Measurements from ENCODE around the gene EYS. TPM values are rescaled to one million over a fixed set of nuclear protein-coding genes. Genes with fewer than 3 reads are reported as not detected.

The EYS gene
- total and polyA plus RNA-seq, 2 of the 13 experiments (the other 11 are each of a cell fraction or from before 2014, with no cell fraction given) = 0.04 to 0.07 TPM

DNA sequence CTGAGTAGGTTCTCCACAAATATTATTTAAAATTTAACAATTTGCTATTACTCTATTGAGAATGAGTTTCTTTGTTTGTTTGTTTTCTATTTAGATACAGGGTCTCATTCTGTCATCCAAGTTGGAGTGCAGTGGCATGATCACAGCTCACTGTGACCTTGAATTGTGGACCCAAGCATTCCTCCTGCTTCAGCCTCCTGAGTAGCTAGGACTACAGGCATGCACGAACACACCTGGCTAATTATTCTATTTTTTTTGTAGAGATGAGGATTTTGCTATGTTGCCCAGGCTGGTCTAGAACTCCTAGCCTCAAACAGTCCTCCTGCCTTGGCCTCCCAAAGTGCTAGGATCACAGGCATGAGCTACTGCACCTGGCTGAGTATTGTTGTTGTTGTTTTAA lies 1949.2 kb downstream of the EYS start (continued):
- TF ChIP-seq ZNF296 (CRISPR knock-in tag; conservative IDR thresholded peaks at IDR 0.05) (no peak), SRY (CRISPR knock-in tag; IDR thresholded peaks at IDR 0.05) (no peak), FOXP1 (IDR thresholded peaks at IDR 0.05) (no peak), FOXP1 (CRISPR knock-in tag; IDR thresholded peaks at IDR 0.05) (peak; percentile 23; the same call in 1 of the 2 replicates), ASH2L (IDR thresholded peaks at IDR 0.05; ENCODE audit: insufficient read length, low read depth, low read length) (no peak), ZNF335 (CRISPR knock-in tag; IDR thresholded peaks at IDR 0.05) (no peak), HNF4A (CRISPR knock-in tag; IDR thresholded peaks at IDR 0.05) (peak; percentile 40; the same call in 1 of the 2 replicates), DNMT1 (CRISPR knock-in tag; IDR thresholded peaks at IDR 0.05) (no peak), ZNF740 (CRISPR knock-in tag; IDR thresholded peaks at IDR 0.05) (no peak), ZNF564 (CRISPR knock-in tag; IDR thresholded peaks at IDR 0.05) (no peak), CENPT (CRISPR knock-in tag; IDR thresholded peaks at IDR 0.05; ENCODE audit: low read depth) (no peak), ZNF629 (CRISPR knock-in tag; conservative IDR thresholded peaks at IDR 0.05) (no peak), ARID5B (CRISPR knock-in tag; IDR thresholded peaks at IDR 0.05) (0 out of 2 replicates have a peak, but pooled peaks have one; percentile 42), PRMT3 (CRISPR knock-in tag; IDR thresholded peaks at IDR 0.05; ENCODE audit: borderline replicate concordance, low read depth) (no peak), SMARCC2 (IDR thresholded peaks at IDR 0.05) (no peak), PITX1 (CRISPR knock-in tag; IDR thresholded peaks at IDR 0.05) (no peak), ZNF792 (CRISPR knock-in tag; IDR thresholded peaks at IDR 0.05) (no peak), ZKSCAN8 (CRISPR knock-in tag; IDR thresholded peaks at IDR 0.05; ENCODE audit: borderline replicate concordance) (no peak)
- TF ChIP-seq, protein P1, sequence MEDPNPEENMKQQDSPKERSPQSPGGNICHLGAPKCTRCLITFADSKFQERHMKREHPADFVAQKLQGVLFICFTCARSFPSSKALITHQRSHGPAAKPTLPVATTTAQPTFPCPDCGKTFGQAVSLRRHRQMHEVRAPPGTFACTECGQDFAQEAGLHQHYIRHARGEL (CRISPR knock-in tag; IDR thresholded peaks at IDR 0.05) = no peak
- TF ChIP-seq, protein P2, sequence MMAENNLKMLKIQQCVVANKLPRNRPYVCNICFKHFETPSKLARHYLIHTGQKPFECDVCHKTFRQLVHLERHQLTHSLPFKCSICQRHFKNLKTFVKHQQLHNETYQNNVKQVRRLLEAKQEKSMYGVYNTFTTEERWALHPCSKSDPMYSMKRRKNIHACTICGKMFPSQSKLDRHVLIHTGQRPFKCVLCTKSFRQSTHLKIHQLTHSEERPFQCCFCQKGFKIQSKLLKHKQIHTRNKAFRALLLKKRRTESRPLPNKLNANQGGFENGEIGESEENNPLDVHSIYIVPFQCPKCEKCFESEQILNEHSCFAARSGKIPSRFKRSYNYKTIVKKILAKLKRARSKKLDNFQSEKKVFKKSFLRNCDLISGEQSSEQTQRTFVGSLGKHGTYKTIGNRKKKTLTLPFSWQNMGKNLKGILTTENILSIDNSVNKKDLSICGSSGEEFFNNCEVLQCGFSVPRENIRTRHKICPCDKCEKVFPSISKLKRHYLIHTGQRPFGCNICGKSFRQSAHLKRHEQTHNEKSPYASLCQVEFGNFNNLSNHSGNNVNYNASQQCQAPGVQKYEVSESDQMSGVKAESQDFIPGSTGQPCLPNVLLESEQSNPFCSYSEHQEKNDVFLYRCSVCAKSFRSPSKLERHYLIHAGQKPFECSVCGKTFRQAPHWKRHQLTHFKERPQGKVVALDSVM (CRISPR knock-in tag; IDR thresholded peaks at IDR 0.05) = peak; percentile 70
- TF ChIP-seq, protein P3, sequence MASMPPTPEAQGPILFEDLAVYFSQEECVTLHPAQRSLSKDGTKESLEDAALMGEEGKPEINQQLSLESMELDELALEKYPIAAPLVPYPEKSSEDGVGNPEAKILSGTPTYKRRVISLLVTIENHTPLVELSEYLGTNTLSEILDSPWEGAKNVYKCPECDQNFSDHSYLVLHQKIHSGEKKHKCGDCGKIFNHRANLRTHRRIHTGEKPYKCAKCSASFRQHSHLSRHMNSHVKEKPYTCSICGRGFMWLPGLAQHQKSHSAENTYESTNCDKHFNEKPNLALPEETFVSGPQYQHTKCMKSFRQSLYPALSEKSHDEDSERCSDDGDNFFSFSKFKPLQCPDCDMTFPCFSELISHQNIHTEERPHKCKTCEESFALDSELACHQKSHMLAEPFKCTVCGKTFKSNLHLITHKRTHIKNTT (CRISPR knock-in tag; IDR thresholded peaks at IDR 0.05) = no peak
- TF ChIP-seq, protein P4, sequence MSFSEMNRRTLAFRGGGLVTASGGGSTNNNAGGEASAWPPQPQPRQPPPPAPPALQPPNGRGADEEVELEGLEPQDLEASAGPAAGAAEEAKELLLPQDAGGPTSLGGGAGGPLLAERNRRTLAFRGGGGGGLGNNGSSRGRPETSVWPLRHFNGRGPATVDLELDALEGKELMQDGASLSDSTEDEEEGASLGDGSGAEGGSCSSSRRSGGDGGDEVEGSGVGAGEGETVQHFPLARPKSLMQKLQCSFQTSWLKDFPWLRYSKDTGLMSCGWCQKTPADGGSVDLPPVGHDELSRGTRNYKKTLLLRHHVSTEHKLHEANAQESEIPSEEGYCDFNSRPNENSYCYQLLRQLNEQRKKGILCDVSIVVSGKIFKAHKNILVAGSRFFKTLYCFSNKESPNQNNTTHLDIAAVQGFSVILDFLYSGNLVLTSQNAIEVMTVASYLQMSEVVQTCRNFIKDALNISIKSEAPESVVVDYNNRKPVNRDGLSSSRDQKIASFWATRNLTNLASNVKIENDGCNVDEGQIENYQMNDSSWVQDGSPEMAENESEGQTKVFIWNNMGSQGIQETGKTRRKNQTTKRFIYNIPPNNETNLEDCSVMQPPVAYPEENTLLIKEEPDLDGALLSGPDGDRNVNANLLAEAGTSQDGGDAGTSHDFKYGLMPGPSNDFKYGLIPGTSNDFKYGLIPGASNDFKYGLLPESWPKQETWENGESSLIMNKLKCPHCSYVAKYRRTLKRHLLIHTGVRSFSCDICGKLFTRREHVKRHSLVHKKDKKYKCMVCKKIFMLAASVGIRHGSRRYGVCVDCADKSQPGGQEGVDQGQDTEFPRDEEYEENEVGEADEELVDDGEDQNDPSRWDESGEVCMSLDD (CRISPR knock-in tag; IDR thresholded peaks at IDR 0.05; ENCODE audit: borderline replicate concordance) = no peak

All from HepG2 (cell line).